GM12874 (cell line): ENCODE data around the gene ZMAT3.

Source experiments
- CTCF ChIP-seq: IDR thresholded peaks from 2 replicates; pipeline ENCODE4 v1.5.1; 2011; ENCODE audit warnings: low read depth, mild to moderate bottlenecking, control low read depth, low read length, moderate library complexity; ENCODE audit not compliant: insufficient read depth

ZMAT3 gene

GRCh38 chr3:179068779-179069530 is 2.7 kb downstream of the ZMAT3 start:
- peak; percentile 22 for TF ChIP-seq CTCF

- no peak for TF ChIP-seq CTCF
Observed at GRCh38 chr3:179067839-179068238, 3.8 kb downstream of the ZMAT3 start.

GRCh38 chr3:179067291-179067690 is 4.3 kb downstream of the ZMAT3 start:
- TF ChIP-seq CTCF, result no peak

GRCh38 chr3:179063945-179064560 is 7.6 kb downstream of the ZMAT3 start:
- no peak for TF ChIP-seq CTCF

GRCh38 chr3:179056326-179056725 is 15.3 kb downstream of the ZMAT3 start:
- no peak for TF ChIP-seq CTCF

- TF ChIP-seq CTCF, result peak; percentile 15; the same call in 1 of the 2 replicates
Observed at GRCh38 chr3:179046497-179047353, 24.9 kb downstream of the ZMAT3 start.
